ENCODE data around the gene ME3. TPM values are rescaled to one million over a fixed set of nuclear protein-coding genes. Genes with fewer than 3 reads are reported as not detected.

The ME3 gene
- polyA plus RNA-seq, 1 experiment = 15.8 TPM

DNA sequence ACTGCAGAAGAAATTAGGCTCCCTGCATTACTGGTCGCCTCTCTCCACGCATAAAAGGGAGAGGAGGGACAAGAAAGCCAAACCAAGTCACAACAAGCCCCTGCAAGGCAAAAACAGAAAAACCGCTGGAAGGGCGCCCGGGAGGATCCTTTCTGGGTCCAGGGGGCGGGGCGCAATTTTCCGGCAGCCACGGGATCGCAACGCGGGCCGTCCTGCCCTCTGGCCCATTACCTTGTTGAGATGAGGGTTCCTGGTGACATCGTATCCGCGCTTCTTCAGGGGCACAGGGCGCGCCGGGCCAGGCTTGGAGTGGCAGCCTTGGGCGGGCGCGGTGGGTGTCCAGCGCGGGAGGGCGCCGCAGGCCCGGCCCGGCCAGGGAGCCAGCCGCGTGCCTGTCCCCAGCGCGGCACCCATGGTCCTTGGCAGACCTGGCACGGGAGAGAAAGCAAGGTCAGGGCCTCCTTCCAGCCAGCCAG, 847 bp downstream of the ME3 start:
- H3K4me3 ChIP-seq (ENCODE audit: low read depth, low read length) = peak overlapping the region; percentile 54
- no peaks in the 10 kb centered on the region for H3K27me3 ChIP-seq (ENCODE audit: control insufficient read depth, insufficient read depth, low read length)
- H3K36me3 ChIP-seq (ENCODE audit: control insufficient read depth, insufficient read depth, low read length) = no peaks in the 10 kb centered on the region
- DNase-seq (ENCODE audit: low read depth) = no peak
- ChIA-PET CTCF (interaction anchor here (0.8 to 3.0 kb wide), 5 partner anchors 10 to 141 kb away, joined by 3 to 9 read pairs (median 4); no protein-coding TSS in a partner anchor), POLR2A (no interaction called here)
- TF ChIP-seq, protein P1, sequence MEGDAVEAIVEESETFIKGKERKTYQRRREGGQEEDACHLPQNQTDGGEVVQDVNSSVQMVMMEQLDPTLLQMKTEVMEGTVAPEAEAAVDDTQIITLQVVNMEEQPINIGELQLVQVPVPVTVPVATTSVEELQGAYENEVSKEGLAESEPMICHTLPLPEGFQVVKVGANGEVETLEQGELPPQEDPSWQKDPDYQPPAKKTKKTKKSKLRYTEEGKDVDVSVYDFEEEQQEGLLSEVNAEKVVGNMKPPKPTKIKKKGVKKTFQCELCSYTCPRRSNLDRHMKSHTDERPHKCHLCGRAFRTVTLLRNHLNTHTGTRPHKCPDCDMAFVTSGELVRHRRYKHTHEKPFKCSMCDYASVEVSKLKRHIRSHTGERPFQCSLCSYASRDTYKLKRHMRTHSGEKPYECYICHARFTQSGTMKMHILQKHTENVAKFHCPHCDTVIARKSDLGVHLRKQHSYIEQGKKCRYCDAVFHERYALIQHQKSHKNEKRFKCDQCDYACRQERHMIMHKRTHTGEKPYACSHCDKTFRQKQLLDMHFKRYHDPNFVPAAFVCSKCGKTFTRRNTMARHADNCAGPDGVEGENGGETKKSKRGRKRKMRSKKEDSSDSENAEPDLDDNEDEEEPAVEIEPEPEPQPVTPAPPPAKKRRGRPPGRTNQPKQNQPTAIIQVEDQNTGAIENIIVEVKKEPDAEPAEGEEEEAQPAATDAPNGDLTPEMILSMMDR (IDR thresholded peaks at IDR 0.05; ENCODE audit: insufficient read depth, low read depth, low read length) = no peak

DNA sequence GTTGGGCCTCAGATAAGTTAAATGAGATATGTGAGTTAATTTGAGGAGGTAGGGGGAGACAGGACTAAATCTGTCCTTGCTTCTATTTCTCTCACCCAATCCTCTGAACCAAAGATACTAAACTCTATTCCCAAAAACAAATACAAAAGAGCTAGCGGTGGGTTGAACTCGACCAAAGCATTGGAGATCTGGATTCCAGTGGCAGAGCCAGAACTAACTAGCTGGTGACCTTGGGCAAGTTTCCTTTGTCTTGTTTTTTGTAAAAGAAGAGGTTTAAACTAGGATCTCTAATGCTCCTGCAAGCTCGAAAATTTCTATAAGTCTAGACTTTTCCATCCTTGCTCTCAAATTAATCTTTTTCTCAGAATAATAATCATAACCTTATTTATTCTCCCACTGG, 1.5 kb downstream of the ME3 start:
- no peak overlapping the region for H3K4me3 ChIP-seq (ENCODE audit: low read depth, low read length)
- DNase-seq (ENCODE audit: low read depth) = no peak
- TF ChIP-seq, protein P1 (IDR thresholded peaks at IDR 0.05; ENCODE audit: insufficient read depth, low read depth, low read length) = no peak
- ChIA-PET CTCF (interaction anchor here (0.8 to 3.0 kb wide), 8 partner anchors 9 to 141 kb away, joined by 3 to 9 read pairs (median 3); partner anchors contain the start of gene PRSS23), POLR2A (no interaction called here)
- H3K36me3 ChIP-seq (ENCODE audit: control insufficient read depth, insufficient read depth, low read length) = no peaks in the 10 kb centered on the region
- no peaks in the 10 kb centered on the region for H3K27me3 ChIP-seq (ENCODE audit: control insufficient read depth, insufficient read depth, low read length)

DNA sequence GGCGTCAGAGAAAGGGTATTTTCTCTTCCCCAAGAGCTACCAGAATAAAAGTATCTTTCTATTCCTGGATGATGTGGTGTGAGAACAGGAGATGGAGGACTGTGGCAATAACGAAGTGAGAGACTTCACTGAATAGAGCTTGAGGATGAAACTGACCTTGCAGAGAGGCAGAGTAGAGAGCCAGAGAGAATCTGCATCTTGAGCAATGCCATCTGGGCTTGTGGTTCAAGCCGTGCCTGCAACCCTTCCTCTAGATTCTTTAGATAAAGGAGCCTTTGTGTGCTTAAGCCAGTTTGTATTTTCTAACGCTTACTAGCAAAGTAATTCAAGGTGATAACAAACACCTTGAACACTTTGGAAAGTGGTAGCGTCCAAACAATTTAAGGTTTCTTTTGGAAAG, 2.2 kb downstream of the ME3 start:
- POLR2A ChIA-PET = no interaction called here
- Histone ChIP-seq H3K4me3 (ENCODE audit: low read depth, low read length) (no peak overlapping the region), H3K27me3 (ENCODE audit: control insufficient read depth, insufficient read depth, low read length) (no peaks in the 10 kb centered on the region), H3K36me3 (ENCODE audit: control insufficient read depth, insufficient read depth, low read length) (no peaks in the 10 kb centered on the region)
- no peak for DNase-seq (ENCODE audit: low read depth)
- TF ChIP-seq, protein P1 (IDR thresholded peaks at IDR 0.05; ENCODE audit: insufficient read depth, low read depth, low read length) = no peak
- CTCF ChIA-PET = interaction anchor here (0.9 to 3.0 kb wide), 7 partner anchors 9 to 142 kb away, joined by 3 to 9 read pairs (median 3); partner anchors contain the start of gene PRSS23

DNA sequence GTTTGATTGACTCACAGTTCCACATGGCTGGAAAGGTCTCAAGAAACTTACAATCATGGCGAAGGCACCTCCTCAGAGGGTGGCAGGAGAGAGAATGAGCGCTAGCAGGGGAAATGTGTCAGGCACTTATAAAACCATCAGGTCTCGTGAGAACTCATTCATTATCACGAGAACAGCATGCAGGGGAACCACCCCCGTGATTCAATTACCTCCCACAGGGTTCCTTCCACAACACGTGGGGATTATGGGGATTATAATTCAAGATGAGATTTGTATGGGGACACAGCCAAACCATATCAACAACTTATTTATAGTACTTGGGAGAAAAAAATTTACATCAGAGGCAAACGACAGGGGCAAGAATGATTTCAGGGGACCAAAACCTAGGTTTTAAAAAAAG, 3.0 kb downstream of the ME3 start:
- CTCF ChIA-PET = interaction anchor here (0.9 to 3.0 kb wide), 3 partner anchors 8 to 61 kb away, joined by 3 to 9 read pairs (median 3); no protein-coding TSS in a partner anchor
- H3K4me3 ChIP-seq (ENCODE audit: low read depth, low read length) = no peak overlapping the region
- H3K27me3 ChIP-seq (ENCODE audit: control insufficient read depth, insufficient read depth, low read length) = no peaks in the 10 kb centered on the region
- TF ChIP-seq, protein P1 (IDR thresholded peaks at IDR 0.05; ENCODE audit: insufficient read depth, low read depth, low read length) = no peak
- no peaks in the 10 kb centered on the region for H3K36me3 ChIP-seq (ENCODE audit: control insufficient read depth, insufficient read depth, low read length)
- no peak for DNase-seq (ENCODE audit: low read depth)
- POLR2A ChIA-PET = no interaction called here

DNA sequence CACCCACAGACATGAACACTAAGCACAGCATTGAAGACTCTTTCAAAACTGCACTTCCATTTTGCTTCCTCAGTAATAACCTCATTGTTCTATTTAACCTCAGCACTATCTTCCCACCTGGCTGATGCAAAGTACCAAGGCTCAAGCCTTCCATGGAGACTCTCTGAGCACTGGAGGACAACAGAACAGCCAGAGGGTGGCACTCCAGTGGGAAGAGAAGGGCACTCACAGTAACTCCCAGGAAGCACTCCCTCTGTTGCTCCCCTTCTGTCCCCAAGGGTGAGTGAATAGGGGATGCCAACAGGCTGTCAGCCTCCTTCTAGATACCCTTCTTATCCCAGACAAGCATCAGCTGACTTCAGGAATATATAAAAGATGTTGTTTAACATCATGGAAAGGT, 3.5 kb downstream of the ME3 start:
- TF ChIP-seq, protein P1 (IDR thresholded peaks at IDR 0.05; ENCODE audit: insufficient read depth, low read depth, low read length) = no peak
- DNase-seq (ENCODE audit: low read depth) = no peak
- POLR2A ChIA-PET = no interaction called here
- Histone ChIP-seq H3K27me3 (ENCODE audit: control insufficient read depth, insufficient read depth, low read length) (no peaks in the 10 kb centered on the region), H3K4me3 (ENCODE audit: low read depth, low read length) (no peak overlapping the region), H3K36me3 (ENCODE audit: control insufficient read depth, insufficient read depth, low read length) (no peaks in the 10 kb centered on the region)
- CTCF ChIA-PET = interaction anchor here (1.1 kb wide), 1 partner anchor 74 kb away, joined by 3 read pairs; no protein-coding TSS in a partner anchor
